Endothelial cell of umbilical vein (primary cell): Measurements from ENCODE around the gene ARID1B. TPM values are rescaled to one million over a fixed set of nuclear protein-coding genes. Genes with fewer than 3 reads are reported as not detected.

Experiments
- BruUV-seq: library from RNA; stranded (reverse); fragments of 400-500 nt; replicated peaks from 2 replicates; lab custom pipeline; 2021; lab: Mats Ljungman, UMichigan
- CTCF ChIA-PET: fragments of 300-600, 350-600 bp; sonication (Branson Sonifier 250); formaldehyde crosslinking; loops from one replicate; lab custom pipeline; 2021; ENCODE audit warnings: antibody characterized with exemption, inconsistent platforms; lab: Charles Lee
- POLR2A ChIA-PET: fragments of 300-600, 350-600 bp; sonication (Branson Sonifier 250); formaldehyde crosslinking; loops from one replicate; lab custom pipeline; 2021; ENCODE audit warnings: antibody characterized with exemption, inconsistent platforms; lab: Charles Lee
- DNase-seq: peaks from one replicate; pipeline ENCODE4 v3.0.0-alpha.2; 2011; ENCODE audit warnings: low read depth, low spot score
- FAIRE-seq: peaks from 2 replicates; lab custom pipeline; 2011; peaks lifted over from hg19 to GRCh38; lab: Jason Lieb, UNC
- H2AFZ ChIP-seq: 2 replicates; pipeline ENCODE4 v1.6.0; 2012; ENCODE audit warnings: low read depth, low read length, control low read depth, inconsistent platforms
- H3K27ac ChIP-seq: 2 replicates; pipeline ENCODE4 v1.5.1; 2011; ENCODE audit warnings: low read depth, mild to moderate bottlenecking, control low read depth, low read length, moderate library complexity; ENCODE audit not compliant: insufficient read depth
- H3K27me3 ChIP-seq, 2 experiments: 2 replicates each; pipeline versions ENCODE4 v1.6.0 to v1.6.1; 2011; ENCODE audit warnings: low read length in 2 of 2, mixed read lengths in 1 of 2; ENCODE audit not compliant: control insufficient read depth in 2 of 2, insufficient read depth in 2 of 2
- H3K36me3 ChIP-seq, 2 experiments: 2 replicates in 1 of 2; 3 replicates in 1 of 2; pipeline ENCODE4 v1.5.1; 2011; ENCODE audit warnings: low read length in 2 of 2, mild to moderate bottlenecking in 1 of 2, moderate library complexity in 1 of 2; ENCODE audit not compliant: control insufficient read depth in 2 of 2, insufficient read depth in 2 of 2; ENCODE audit errors: extremely low read depth in 1 of 2
- H3K4me1 ChIP-seq: 3 replicates; pipeline ENCODE4 v1.5.1; 2011; ENCODE audit warnings: mild to moderate bottlenecking, low read length; ENCODE audit not compliant: control insufficient read depth, insufficient read depth; ENCODE audit errors: extremely low read depth
- H3K4me2 ChIP-seq: 2 replicates; pipeline ENCODE4 v1.6.1; 2011; ENCODE audit warnings: low read length, control low read depth, mixed read lengths; ENCODE audit not compliant: insufficient read depth
- H3K4me3 ChIP-seq, 3 experiments: fragments of 200-600 bp in 1 of 3; sonication (generic), shearing (Covaris generic) in 1 of 3; replicated peaks in 1 of 3; 2 replicates each; pipeline ENCODE4 v1.5.1; 2011 to 2016; ENCODE audit warnings: control low read depth in 3 of 3, low read length in 3 of 3, mild to moderate bottlenecking in 2 of 3, inconsistent platforms in 1 of 3, low read depth in 1 of 3, moderate library complexity in 1 of 3; ENCODE audit not compliant: insufficient read depth in 1 of 3
- H3K79me2 ChIP-seq: 2 replicates; pipeline ENCODE4 v1.6.0; 2012; ENCODE audit warnings: low read length, inconsistent platforms; ENCODE audit not compliant: control insufficient read depth, insufficient read depth
- H3K9ac ChIP-seq: replicated peaks from 2 replicates; pipeline ENCODE3; 2011; ENCODE audit warnings: low read length, control low read depth; ENCODE audit not compliant: insufficient read depth; ENCODE audit errors: extremely low read depth
- H3K9me1 ChIP-seq: replicated peaks from 3 replicates; pipeline ENCODE4 v1.6.0; 2011; ENCODE audit warnings: mild to moderate bottlenecking, low read length; ENCODE audit not compliant: control insufficient read depth, insufficient read depth; ENCODE audit errors: extremely low read depth
- H3K9me3 ChIP-seq: replicated peaks from 2 replicates; pipeline ENCODE4 v1.5.1; 2012; ENCODE audit warnings: low read length, inconsistent platforms; ENCODE audit not compliant: control insufficient read depth, insufficient read depth
- H4K20me1 ChIP-seq: replicated peaks from 2 replicates; pipeline ENCODE3; 2011; ENCODE audit warnings: mild to moderate bottlenecking, low read length; ENCODE audit not compliant: control insufficient read depth, insufficient read depth; ENCODE audit errors: extremely low read depth
- EZH2 ChIP-seq: IDR thresholded peaks from 2 replicates; pipeline ENCODE4 v1.6.1; 2012; ENCODE audit warnings: borderline replicate concordance, low read depth, mild to moderate bottlenecking, moderate library complexity, low read length, inconsistent platforms; ENCODE audit not compliant: severe bottlenecking
- FOS ChIP-seq: IDR thresholded peaks from 2 replicates; pipeline ENCODE4 v1.6.1; 2011; ENCODE audit warnings: mild to moderate bottlenecking, low read length, moderate library complexity, borderline replicate concordance; ENCODE audit not compliant: insufficient read depth
- GATA2 ChIP-seq: IDR thresholded peaks from 2 replicates; pipeline ENCODE4 v1.7.0; 2011; ENCODE audit warnings: low read depth, mild to moderate bottlenecking, moderate library complexity, mixed read lengths, low read length; ENCODE audit not compliant: insufficient read length, insufficient read depth
- JUN ChIP-seq: IDR thresholded peaks from 2 replicates; pipeline ENCODE4 v1.6.1; 2011; ENCODE audit warnings: borderline replicate concordance, low read depth; ENCODE audit not compliant: insufficient read length, insufficient read depth
- MYC ChIP-seq: IDR thresholded peaks from one replicate; pipeline ENCODE4 v1.6.1; 2011; ENCODE audit warnings: mild to moderate bottlenecking, low read depth, low read length
- POLR2A ChIP-seq: IDR thresholded peaks from 2 replicates; pipeline ENCODE4 v1.6.1; 2012; ENCODE audit warnings: low read depth, mild to moderate bottlenecking, control low read depth, low read length
- POLR2AphosphoS5 ChIP-seq: IDR thresholded peaks from 2 replicates; pipeline ENCODE4 v1.6.1; 2012; ENCODE audit warnings: low read depth, mild to moderate bottlenecking, control low read depth, low read length, moderate library complexity; ENCODE audit not compliant: insufficient read depth
- dilution Hi-C: fragments of 300-500 bp; cut with MboI; formaldehyde crosslinking; loops from one replicate; pipeline ENCODE4 v1.15.0; 2019; ENCODE audit warnings: low sequenced_read_pairs; ENCODE audit not compliant: extremely low pct_ligation_motif_present
- intact Hi-C: fragments of 100-400 bp; cut with micrococcal nuclease; formaldehyde crosslinking; loops from one replicate; pipeline ENCODE4 v1.10.0; 2022
- polyA plus RNA-seq, 4 experiments: library from polyadenylated mRNA; depleted of rRNA in 3 of 4; stranded (reverse) in 3 of 4; unstranded in 1 of 4; fragments of >200 nt; gene quantifications; 2 replicates each; pipeline versions ENCODE4 v1.2.1 to v1.2.3, GENCODE V29; 2011 to 2012; ENCODE audit warnings: missing spikeins in 1 of 4
- total RNA-seq: library from RNA; stranded (reverse); gene quantifications from 2 replicates; pipeline ENCODE4 v1.2.3, GENCODE V29; 2021
- TF ChIP-seq, protein P1 (sequence below), 2 donors: IDR thresholded peaks; 1 replicate in 1 of 2; 2 replicates in 1 of 2; pipeline ENCODE4 v1.5.1; 2011; ENCODE audit warnings: low read length in 2 of 2, mild to moderate bottlenecking in 2 of 2, moderate library complexity in 2 of 2, control low read depth in 1 of 2, inconsistent platforms in 1 of 2, low read depth in 1 of 2; ENCODE audit not compliant: insufficient read depth in 1 of 2; ENCODE audit errors: extremely low read depth in 1 of 2
- TF ChIP-seq, protein P2 (sequence below): IDR thresholded peaks from 2 replicates; pipeline ENCODE4 v1.6.1; 2011; ENCODE audit not compliant: insufficient read depth, insufficient read length

Gene ARID1B
- total and polyA plus RNA-seq, 2 donors (not counting 3 experiments of a cell fraction or from before 2014, with no cell fraction given), result 21.8 to 89.5 TPM

DNA sequence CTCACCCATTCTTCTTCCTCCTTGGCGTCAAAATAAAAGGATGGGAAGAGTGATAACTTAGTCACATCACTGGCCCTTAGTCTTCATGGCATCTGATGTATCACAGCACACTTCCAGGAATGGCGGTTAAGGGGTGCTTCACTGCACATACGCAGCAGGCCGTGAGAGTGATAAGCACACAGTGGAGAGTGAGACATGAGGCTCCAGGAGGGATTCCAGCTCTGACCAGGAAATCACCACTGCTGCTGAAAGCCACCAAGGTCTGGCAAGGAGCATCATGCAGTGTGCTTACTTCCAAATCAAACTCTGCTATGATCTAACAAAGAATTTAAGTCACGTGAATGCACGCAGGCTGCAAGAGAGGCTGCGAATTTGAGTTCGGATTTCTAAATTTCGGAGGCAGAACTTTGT, 62.4 kb downstream of the ARID1B start:
- Histone ChIP-seq H3K4me3 (no peak overlapping the region), H3K27me3 (no peaks in the 10 kb centered on the region), H3K79me2 (peaks cover 74% of the 10 kb centered on the region), H3K9me1 (no peaks in the 10 kb centered on the region), H3K27ac (no peak overlapping the region), H3K36me3 (no peaks in the 10 kb centered on the region), H3K4me2 (peak overlapping the region; percentile 13), H3K4me1 (peaks cover 24% of the 10 kb centered on the region), H2AFZ (no peak overlapping the region), H3K9me3 (no peaks in the 10 kb centered on the region), H4K20me1 (peaks cover 8% of the 10 kb centered on the region), H3K9ac (no peak overlapping the region)
- FAIRE-seq (no peak), DNase-seq (peak; percentile 32)
- dilution Hi-C loops, result no loop called here
- intact Hi-C loops, result no loop called here
- BruUV-seq, result no TSS peak
- POLR2A ChIA-PET, result no interaction called here
- TF ChIP-seq, protein P1, sequence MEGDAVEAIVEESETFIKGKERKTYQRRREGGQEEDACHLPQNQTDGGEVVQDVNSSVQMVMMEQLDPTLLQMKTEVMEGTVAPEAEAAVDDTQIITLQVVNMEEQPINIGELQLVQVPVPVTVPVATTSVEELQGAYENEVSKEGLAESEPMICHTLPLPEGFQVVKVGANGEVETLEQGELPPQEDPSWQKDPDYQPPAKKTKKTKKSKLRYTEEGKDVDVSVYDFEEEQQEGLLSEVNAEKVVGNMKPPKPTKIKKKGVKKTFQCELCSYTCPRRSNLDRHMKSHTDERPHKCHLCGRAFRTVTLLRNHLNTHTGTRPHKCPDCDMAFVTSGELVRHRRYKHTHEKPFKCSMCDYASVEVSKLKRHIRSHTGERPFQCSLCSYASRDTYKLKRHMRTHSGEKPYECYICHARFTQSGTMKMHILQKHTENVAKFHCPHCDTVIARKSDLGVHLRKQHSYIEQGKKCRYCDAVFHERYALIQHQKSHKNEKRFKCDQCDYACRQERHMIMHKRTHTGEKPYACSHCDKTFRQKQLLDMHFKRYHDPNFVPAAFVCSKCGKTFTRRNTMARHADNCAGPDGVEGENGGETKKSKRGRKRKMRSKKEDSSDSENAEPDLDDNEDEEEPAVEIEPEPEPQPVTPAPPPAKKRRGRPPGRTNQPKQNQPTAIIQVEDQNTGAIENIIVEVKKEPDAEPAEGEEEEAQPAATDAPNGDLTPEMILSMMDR (IDR thresholded peaks at IDR 0.05; ENCODE audit: extremely low read depth in 1 of 2, insufficient read depth in 1 of 2, low read depth in 1 of 2, low read length in 2 of 2), result no peak
- TF ChIP-seq MYC, result no peak
- TF ChIP-seq POLR2A, result no peak
- no peak for TF ChIP-seq POLR2AphosphoS5
- TF ChIP-seq EZH2, result no peak
- TF ChIP-seq GATA2, result no peak
- no peak for TF ChIP-seq FOS
- TF ChIP-seq, protein P2, sequence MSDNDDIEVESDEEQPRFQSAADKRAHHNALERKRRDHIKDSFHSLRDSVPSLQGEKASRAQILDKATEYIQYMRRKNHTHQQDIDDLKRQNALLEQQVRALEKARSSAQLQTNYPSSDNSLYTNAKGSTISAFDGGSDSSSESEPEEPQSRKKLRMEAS, result no peak
- no peak for TF ChIP-seq JUN
- CTCF ChIA-PET, result no interaction called here
